ENCODE data around the gene SPON1.

DNA sequence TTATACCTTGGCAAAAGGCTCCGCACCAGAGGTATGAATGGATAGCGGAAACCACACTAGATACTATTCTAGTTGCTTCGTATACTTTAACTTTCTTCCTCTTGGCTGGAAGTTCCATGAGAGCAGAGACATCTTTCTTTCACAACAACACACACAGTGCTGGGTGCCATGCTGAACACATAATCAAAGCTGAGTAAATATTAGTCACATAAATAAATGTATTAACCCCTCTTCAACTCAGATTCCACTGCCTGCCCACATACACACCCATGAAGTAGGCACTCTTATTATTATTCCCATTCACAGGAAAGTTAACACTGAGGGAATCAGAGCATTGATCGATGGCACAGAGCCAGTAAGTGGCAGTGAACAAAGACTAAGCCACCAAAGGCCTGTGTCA, 35.4 kb downstream of the SPON1 start:
- TF ChIP-seq, protein P1, sequence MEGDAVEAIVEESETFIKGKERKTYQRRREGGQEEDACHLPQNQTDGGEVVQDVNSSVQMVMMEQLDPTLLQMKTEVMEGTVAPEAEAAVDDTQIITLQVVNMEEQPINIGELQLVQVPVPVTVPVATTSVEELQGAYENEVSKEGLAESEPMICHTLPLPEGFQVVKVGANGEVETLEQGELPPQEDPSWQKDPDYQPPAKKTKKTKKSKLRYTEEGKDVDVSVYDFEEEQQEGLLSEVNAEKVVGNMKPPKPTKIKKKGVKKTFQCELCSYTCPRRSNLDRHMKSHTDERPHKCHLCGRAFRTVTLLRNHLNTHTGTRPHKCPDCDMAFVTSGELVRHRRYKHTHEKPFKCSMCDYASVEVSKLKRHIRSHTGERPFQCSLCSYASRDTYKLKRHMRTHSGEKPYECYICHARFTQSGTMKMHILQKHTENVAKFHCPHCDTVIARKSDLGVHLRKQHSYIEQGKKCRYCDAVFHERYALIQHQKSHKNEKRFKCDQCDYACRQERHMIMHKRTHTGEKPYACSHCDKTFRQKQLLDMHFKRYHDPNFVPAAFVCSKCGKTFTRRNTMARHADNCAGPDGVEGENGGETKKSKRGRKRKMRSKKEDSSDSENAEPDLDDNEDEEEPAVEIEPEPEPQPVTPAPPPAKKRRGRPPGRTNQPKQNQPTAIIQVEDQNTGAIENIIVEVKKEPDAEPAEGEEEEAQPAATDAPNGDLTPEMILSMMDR (IDR thresholded peaks at IDR 0.05; ENCODE audit: low read depth, low read length, missing input control) = no peak
- TF ChIP-seq FOXA1 (IDR thresholded peaks at IDR 0.05) (no peak), GABPA (IDR thresholded peaks at IDR 0.05 in 1 of 2, conservative IDR thresholded peaks at IDR 0.05 in 1 of 2) (no peak), YY1 (IDR thresholded peaks at IDR 0.05) (no peak), SP1 (IDR thresholded peaks at IDR 0.05) (no peak), RXRA (IDR thresholded peaks at IDR 0.05) (no peak), FOXA2 (IDR thresholded peaks at IDR 0.05) (no peak), JUND (IDR thresholded peaks at IDR 0.05) (no peak), RAD21 (IDR thresholded peaks at IDR 0.05) (no peak)
- TF ChIP-seq, protein P2, sequence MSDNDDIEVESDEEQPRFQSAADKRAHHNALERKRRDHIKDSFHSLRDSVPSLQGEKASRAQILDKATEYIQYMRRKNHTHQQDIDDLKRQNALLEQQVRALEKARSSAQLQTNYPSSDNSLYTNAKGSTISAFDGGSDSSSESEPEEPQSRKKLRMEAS (IDR thresholded peaks at IDR 0.05) = no peak
- TF ChIP-seq, protein P3, sequence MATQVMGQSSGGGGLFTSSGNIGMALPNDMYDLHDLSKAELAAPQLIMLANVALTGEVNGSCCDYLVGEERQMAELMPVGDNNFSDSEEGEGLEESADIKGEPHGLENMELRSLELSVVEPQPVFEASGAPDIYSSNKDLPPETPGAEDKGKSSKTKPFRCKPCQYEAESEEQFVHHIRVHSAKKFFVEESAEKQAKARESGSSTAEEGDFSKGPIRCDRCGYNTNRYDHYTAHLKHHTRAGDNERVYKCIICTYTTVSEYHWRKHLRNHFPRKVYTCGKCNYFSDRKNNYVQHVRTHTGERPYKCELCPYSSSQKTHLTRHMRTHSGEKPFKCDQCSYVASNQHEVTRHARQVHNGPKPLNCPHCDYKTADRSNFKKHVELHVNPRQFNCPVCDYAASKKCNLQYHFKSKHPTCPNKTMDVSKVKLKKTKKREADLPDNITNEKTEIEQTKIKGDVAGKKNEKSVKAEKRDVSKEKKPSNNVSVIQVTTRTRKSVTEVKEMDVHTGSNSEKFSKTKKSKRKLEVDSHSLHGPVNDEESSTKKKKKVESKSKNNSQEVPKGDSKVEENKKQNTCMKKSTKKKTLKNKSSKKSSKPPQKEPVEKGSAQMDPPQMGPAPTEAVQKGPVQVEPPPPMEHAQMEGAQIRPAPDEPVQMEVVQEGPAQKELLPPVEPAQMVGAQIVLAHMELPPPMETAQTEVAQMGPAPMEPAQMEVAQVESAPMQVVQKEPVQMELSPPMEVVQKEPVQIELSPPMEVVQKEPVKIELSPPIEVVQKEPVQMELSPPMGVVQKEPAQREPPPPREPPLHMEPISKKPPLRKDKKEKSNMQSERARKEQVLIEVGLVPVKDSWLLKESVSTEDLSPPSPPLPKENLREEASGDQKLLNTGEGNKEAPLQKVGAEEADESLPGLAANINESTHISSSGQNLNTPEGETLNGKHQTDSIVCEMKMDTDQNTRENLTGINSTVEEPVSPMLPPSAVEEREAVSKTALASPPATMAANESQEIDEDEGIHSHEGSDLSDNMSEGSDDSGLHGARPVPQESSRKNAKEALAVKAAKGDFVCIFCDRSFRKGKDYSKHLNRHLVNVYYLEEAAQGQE (IDR thresholded peaks at IDR 0.05) = no peak
- TF ChIP-seq, protein P4, sequence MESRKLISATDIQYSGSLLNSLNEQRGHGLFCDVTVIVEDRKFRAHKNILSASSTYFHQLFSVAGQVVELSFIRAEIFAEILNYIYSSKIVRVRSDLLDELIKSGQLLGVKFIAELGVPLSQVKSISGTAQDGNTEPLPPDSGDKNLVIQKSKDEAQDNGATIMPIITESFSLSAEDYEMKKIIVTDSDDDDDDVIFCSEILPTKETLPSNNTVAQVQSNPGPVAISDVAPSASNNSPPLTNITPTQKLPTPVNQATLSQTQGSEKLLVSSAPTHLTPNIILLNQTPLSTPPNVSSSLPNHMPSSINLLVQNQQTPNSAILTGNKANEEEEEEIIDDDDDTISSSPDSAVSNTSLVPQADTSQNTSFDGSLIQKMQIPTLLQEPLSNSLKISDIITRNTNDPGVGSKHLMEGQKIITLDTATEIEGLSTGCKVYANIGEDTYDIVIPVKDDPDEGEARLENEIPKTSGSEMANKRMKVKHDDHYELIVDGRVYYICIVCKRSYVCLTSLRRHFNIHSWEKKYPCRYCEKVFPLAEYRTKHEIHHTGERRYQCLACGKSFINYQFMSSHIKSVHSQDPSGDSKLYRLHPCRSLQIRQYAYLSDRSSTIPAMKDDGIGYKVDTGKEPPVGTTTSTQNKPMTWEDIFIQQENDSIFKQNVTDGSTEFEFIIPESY (IDR thresholded peaks at IDR 0.05) = no peak
- TF ChIP-seq, protein P5, sequence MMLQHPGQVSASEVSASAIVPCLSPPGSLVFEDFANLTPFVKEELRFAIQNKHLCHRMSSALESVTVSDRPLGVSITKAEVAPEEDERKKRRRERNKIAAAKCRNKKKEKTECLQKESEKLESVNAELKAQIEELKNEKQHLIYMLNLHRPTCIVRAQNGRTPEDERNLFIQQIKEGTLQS (IDR thresholded peaks at IDR 0.05) = no peak
